Trophoblast cell (in vitro differentiated cells and primary cell): Measurements from ENCODE around the gene TEK.

Experiments used
- DNase-seq, 2 donors: peaks; one replicate each; pipeline ENCODE4 v3.0.0-alpha.2; 2016
- H2AFZ ChIP-seq: 2 replicates; pipeline ENCODE4 v1.6.1; 2013; ENCODE audit warnings: low read length, moderate library complexity, mild to moderate bottlenecking; ENCODE audit not compliant: insufficient read depth, poor library complexity
- H2AK5ac ChIP-seq: 2 replicates; pipeline ENCODE4 v1.6.1; 2013; ENCODE audit warnings: mild to moderate bottlenecking, low read length
- H2BK120ac ChIP-seq: 2 replicates; pipeline ENCODE4 v1.6.1; 2013; ENCODE audit warnings: low read length, mild to moderate bottlenecking, moderate library complexity; ENCODE audit not compliant: insufficient read depth, poor library complexity
- H2BK12ac ChIP-seq: 2 replicates; pipeline ENCODE4 v1.6.1; 2013; ENCODE audit warnings: mild to moderate bottlenecking, low read length, moderate library complexity
- H2BK5ac ChIP-seq: 2 replicates; pipeline ENCODE4 v1.6.1; 2013; ENCODE audit warnings: low read length, low read depth, moderate library complexity, mild to moderate bottlenecking; ENCODE audit not compliant: poor library complexity
- H3K14ac ChIP-seq: 2 replicates; pipeline ENCODE4 v1.6.1; 2013; ENCODE audit warnings: mild to moderate bottlenecking, low read length
- H3K18ac ChIP-seq: 2 replicates; pipeline ENCODE4 v1.6.1; 2013; ENCODE audit warnings: mild to moderate bottlenecking, low read length
- H3K23ac ChIP-seq: 2 replicates; pipeline ENCODE4 v1.6.1; 2013; ENCODE audit warnings: low read length
- H3K27ac ChIP-seq: 2 replicates; pipeline ENCODE4 v1.5.1; 2013; ENCODE audit warnings: low read depth, mild to moderate bottlenecking, inconsistent platforms, low read length, moderate library complexity
- H3K27me3 ChIP-seq: 2 replicates; pipeline ENCODE4 v1.6.1; 2013; ENCODE audit warnings: inconsistent platforms, mild to moderate bottlenecking, low read length, moderate library complexity; ENCODE audit not compliant: insufficient read depth
- H3K36me3 ChIP-seq, 2 experiments: 1 replicate in 1 of 2; 2 replicates in 1 of 2; pipeline ENCODE4 v1.6.1; 2013; ENCODE audit warnings: low read length in 2 of 2, mild to moderate bottlenecking in 2 of 2, moderate library complexity in 1 of 2; ENCODE audit not compliant: insufficient read depth in 2 of 2, control insufficient read depth in 1 of 2
- H3K4ac ChIP-seq: 2 replicates; pipeline ENCODE4 v1.6.1; 2013; ENCODE audit warnings: low read depth, mild to moderate bottlenecking, low read length, moderate library complexity
- H3K4me1 ChIP-seq, 2 experiments: 1 replicate in 1 of 2; 2 replicates in 1 of 2; pipeline ENCODE4 v1.6.1; 2013; ENCODE audit warnings: low read length in 2 of 2, mild to moderate bottlenecking in 2 of 2, moderate library complexity in 1 of 2; ENCODE audit not compliant: insufficient read depth in 2 of 2, control insufficient read depth in 1 of 2
- H3K4me2 ChIP-seq: 2 replicates; pipeline ENCODE4 v1.6.1; 2013; ENCODE audit warnings: inconsistent platforms, mild to moderate bottlenecking, low read length, moderate library complexity
- H3K4me3 ChIP-seq: 2 replicates; pipeline ENCODE4 v1.5.1; 2013; ENCODE audit warnings: mild to moderate bottlenecking, low read depth, low read length, inconsistent platforms
- H3K79me1 ChIP-seq: one replicate; pipeline ENCODE4 v1.6.1; 2013; ENCODE audit warnings: low read length
- H3K79me2 ChIP-seq: 2 replicates; pipeline ENCODE4 v1.6.1; 2013; ENCODE audit warnings: low read length, mild to moderate bottlenecking; ENCODE audit not compliant: control insufficient read depth, insufficient read depth, poor library complexity
- H3K9ac ChIP-seq: 2 replicates; pipeline ENCODE4 v1.6.1; 2013; ENCODE audit warnings: mild to moderate bottlenecking, low read length
- H3K9me3 ChIP-seq: 2 replicates; pipeline ENCODE4 v1.6.1; 2013; ENCODE audit warnings: low read depth, mild to moderate bottlenecking, control low read depth, inconsistent platforms, low read length; ENCODE audit not compliant: insufficient read depth
- H4K12ac ChIP-seq: 2 replicates; pipeline ENCODE4 v1.6.1; 2013; ENCODE audit warnings: low read depth, mild to moderate bottlenecking, low read length, moderate library complexity
- H4K8ac ChIP-seq: 2 replicates; pipeline ENCODE4 v1.6.1; 2013; ENCODE audit warnings: low read depth, mild to moderate bottlenecking, low read length, moderate library complexity
- H4K91ac ChIP-seq: one replicate; pipeline ENCODE4 v1.6.1; 2013; ENCODE audit warnings: low read depth, mild to moderate bottlenecking, low read length, moderate library complexity
- WGBS: extraction: QIAGEN DNeasy Blood & Tissue Kit; methylation state at CpG from one replicate; pipeline ENCODE4 v1.1.7; 2013; ENCODE audit warnings: missing lambda C conversion rate; ENCODE audit not compliant: insufficient read length, insufficient coverage; ENCODE audit errors: extremely low coverage; 5-methylcytosine and 5-hydroxymethylcytosine counted together

Gene TEK

GRCh38 chr9:27205198-27205597 lies 96.2 kb downstream of the TEK start:
- no peak for DNase-seq
- H4K12ac ChIP-seq: no peak overlapping the region
- H3K4me1 ChIP-seq: no peaks in the 10 kb centered on the region
- no peak overlapping the region for H3K27ac ChIP-seq
- H3K4me3 ChIP-seq: no peak overlapping the region
- H3K23ac ChIP-seq: no peak overlapping the region
- no CpG with 5 or more reads among the region's 2 CpGs for WGBS
- H3K27me3 ChIP-seq: no peaks in the 10 kb centered on the region
- H2AFZ ChIP-seq: no peak overlapping the region
- H2BK5ac ChIP-seq: no peak overlapping the region
- H3K9me3 ChIP-seq: no peaks in the 10 kb centered on the region
- H3K4ac ChIP-seq: no peak overlapping the region
- H3K4me2 ChIP-seq: no peak overlapping the region
- no peak overlapping the region for H4K91ac ChIP-seq
- H3K36me3 ChIP-seq: no peaks in the 10 kb centered on the region
- H3K9ac ChIP-seq: no peak overlapping the region
- no peaks in the 10 kb centered on the region for H3K79me2 ChIP-seq
- H3K14ac ChIP-seq: no peak overlapping the region
- H2BK120ac ChIP-seq: no peak overlapping the region
- no peak overlapping the region for H4K8ac ChIP-seq
- no peak overlapping the region for H3K18ac ChIP-seq
- H2AK5ac ChIP-seq: no peak overlapping the region
- no peaks in the 10 kb centered on the region for H3K79me1 ChIP-seq
- H2BK12ac ChIP-seq: no peak overlapping the region

- H3K27me3 ChIP-seq: no peaks in the 10 kb centered on the region
- H4K12ac ChIP-seq: no peak overlapping the region
- no CpG with 5 or more reads among the region's 7 CpGs for WGBS
- H3K4ac ChIP-seq: no peak overlapping the region
- H3K27ac ChIP-seq: no peak overlapping the region
- no peaks in the 10 kb centered on the region for H3K79me2 ChIP-seq
- DNase-seq: no peak
- no peak overlapping the region for H2BK12ac ChIP-seq
- no peak overlapping the region for H3K14ac ChIP-seq
- H3K18ac ChIP-seq: no peak overlapping the region
- no peaks in the 10 kb centered on the region for H3K4me1 ChIP-seq
- no peak overlapping the region for H3K9ac ChIP-seq
- no peak overlapping the region for H3K4me3 ChIP-seq
- no peak overlapping the region for H2AFZ ChIP-seq
- H2BK120ac ChIP-seq: no peak overlapping the region
- H4K8ac ChIP-seq: no peak overlapping the region
- H4K91ac ChIP-seq: no peak overlapping the region
- no peak overlapping the region for H2BK5ac ChIP-seq
- H3K4me2 ChIP-seq: no peak overlapping the region
- H3K79me1 ChIP-seq: no peaks in the 10 kb centered on the region
- H3K23ac ChIP-seq: no peak overlapping the region
- no peak overlapping the region for H2AK5ac ChIP-seq
- H3K9me3 ChIP-seq: no peaks in the 10 kb centered on the region
- no peaks in the 10 kb centered on the region for H3K36me3 ChIP-seq
Measured at GRCh38 chr9:27206041-27206440, 97.0 kb downstream of the TEK start.

DNA sequence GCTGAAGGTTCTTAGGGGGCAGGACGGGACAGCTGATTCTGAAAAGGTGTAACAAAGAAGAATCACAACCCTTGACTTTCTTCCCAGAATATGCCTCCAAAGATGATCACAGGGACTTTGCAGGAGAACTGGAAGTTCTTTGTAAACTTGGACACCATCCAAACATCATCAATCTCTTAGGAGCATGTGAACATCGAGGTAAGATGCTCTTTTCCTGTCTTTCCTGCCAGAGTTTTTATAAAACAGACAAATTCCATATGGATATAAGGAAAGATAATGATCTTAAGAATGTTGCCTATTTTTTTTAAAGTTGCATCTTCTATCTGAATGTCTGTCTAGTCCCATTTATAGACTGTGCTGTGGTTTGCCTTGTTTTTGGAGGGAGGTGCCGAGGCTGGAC lies 100.0 kb downstream of the TEK start:
- no peak overlapping the region for H3K9ac ChIP-seq
- peaks cover 6% of the 10 kb centered on the region in 2 experiments for H3K4me1 ChIP-seq
- H3K18ac ChIP-seq: no peak overlapping the region
- H4K91ac ChIP-seq: no peak overlapping the region
- H3K4me2 ChIP-seq: no peak overlapping the region
- no CpG with 5 or more reads among the region's 3 CpGs for WGBS
- no peak overlapping the region for H2BK12ac ChIP-seq
- H3K4me3 ChIP-seq: no peak overlapping the region
- H4K8ac ChIP-seq: no peak overlapping the region
- no peak overlapping the region for H2AFZ ChIP-seq
- no peak for DNase-seq
- H3K79me2 ChIP-seq: no peaks in the 10 kb centered on the region
- H3K4ac ChIP-seq: no peak overlapping the region
- H3K14ac ChIP-seq: no peak overlapping the region
- H3K27ac ChIP-seq: no peak overlapping the region
- H2BK5ac ChIP-seq: no peak overlapping the region
- no peaks in the 10 kb centered on the region for H3K36me3 ChIP-seq
- no peaks in the 10 kb centered on the region for H3K79me1 ChIP-seq
- no peaks in the 10 kb centered on the region for H3K27me3 ChIP-seq
- no peaks in the 10 kb centered on the region for H3K9me3 ChIP-seq
- H2BK120ac ChIP-seq: no peak overlapping the region
- H4K12ac ChIP-seq: no peak overlapping the region
- H2AK5ac ChIP-seq: no peak overlapping the region
- no peak overlapping the region for H3K23ac ChIP-seq

GRCh38 chr9:27210588-27210987 lies 101.6 kb downstream of the TEK start:
- WGBS: no CpG with 5 or more reads among the region's 7 CpGs
- no peaks in the 10 kb centered on the region for H3K9me3 ChIP-seq

More at GRCh38 chr9:27210588-27210987, 101.6 kb downstream of the TEK start:
- Histone ChIP-seq H2AK5ac (no peak overlapping the region), H3K79me2 (no peaks in the 10 kb centered on the region), H3K4me2 (no peak overlapping the region), H2AFZ (no peak overlapping the region), H4K91ac (no peak overlapping the region), H4K8ac (no peak overlapping the region), H3K9ac (no peak overlapping the region), H4K12ac (no peak overlapping the region), H3K4me1 (peaks cover 6% of the 10 kb centered on the region in 2 experiments), H3K27me3 (no peaks in the 10 kb centered on the region), H3K79me1 (no peaks in the 10 kb centered on the region), H3K27ac (no peak overlapping the region), H3K4ac (no peak overlapping the region), H3K4me3 (no peak overlapping the region), H3K14ac (no peak overlapping the region), H3K23ac (no peak overlapping the region), H2BK5ac (no peak overlapping the region), H2BK12ac (no peak overlapping the region), H2BK120ac (no peak overlapping the region), H3K18ac (no peak overlapping the region), H3K36me3 (no peaks in the 10 kb centered on the region)
- no peak for DNase-seq
